Heart left ventricle (tissue), 13 donors: ENCODE measurements around the gene BBOF1.

Experiments
- CTCF ChIP-seq, 12 donors: fragments of 200-600 bp; sonication (generic) in 4 of 12; IDR thresholded peaks; one replicate each; pipeline versions ENCODE4 v1.5.0 to v1.8.0; 2018 to 2022; ENCODE audit warnings: antibody characterized with exemption in 12 of 12, mild to moderate bottlenecking in 5 of 12
- POLR2A ChIP-seq, 2 donors: fragments of 450-650 bp; IDR thresholded peaks; one replicate each; pipeline ENCODE4 v1.6.1; 2017; ENCODE audit warnings: antibody characterized with exemption in 2 of 2, mild to moderate bottlenecking in 2 of 2, moderate library complexity in 2 of 2
- donor health status: ischemic (EF 13 %, LVEDD 7.1; RV severe dilation, severe dysfunction).
- donor health status: DM: no; HTN: yes; CAD: no.
- donor health status: DM: no; HTN: no; CAD: no.
- donor health status: ischemic (EF 25% LVEDD 6.9; RV normal size, moderate dysfunction).
- donor health status: ischemic (EF 25% LVEDD 5.7; RV mildly dilated, moderate dysfunction).
- donor health status: ischemic (EF 35%, LVEDD 5.7; RV mildly dilated, moderate dysfunction).
- donor health status: nonischemic (EF 11% LVEDD 7.7; RV severe dilation, severe dysfunction).
- donor health status: DM: yes; HTN: yes; CAD: no.
- donor health status: PGD.
- donor health status: ischemic (EF 29% LVEDD 5.4; RV normal size, mild dysfunction).
- donor health status: nonischemic (EF 23%, LVEDD 6.1; RV moderate dilation, normal function).

- TF ChIP-seq CTCF (IDR thresholded peaks at IDR 0.05): no peak
- TF ChIP-seq POLR2A (IDR thresholded peaks at IDR 0.05): no peak
These were observed 4.0 kb upstream of the BBOF1 start for GRCh38 chr14:74015176-74015575.
